Astrocyte of the cerebellum (primary cell): ENCODE data around the gene NEU2.
A peak's percentile ranks its signal among the peaks of the same experiment; 100 is the strongest.
"Not testable (repeated sequence)": the region's sequence is repeated elsewhere in the genome, so short reads cannot be mapped to it uniquely, and the experiment has no call there.

Source experiments
- DNase-seq: peaks from one replicate; pipeline ENCODE4 v3.0.0-alpha.2; 2011; ENCODE audit warnings: low read depth
- H3K4me3 ChIP-seq: 2 replicates; pipeline ENCODE4 v1.5.1; 2011; ENCODE audit warnings: mild to moderate bottlenecking, low read depth, low read length, moderate library complexity
- CTCF ChIP-seq: IDR thresholded peaks from 2 replicates; pipeline ENCODE4 v1.5.1; 2012; ENCODE audit warnings: low read length, low read depth, moderate library complexity, mild to moderate bottlenecking; ENCODE audit errors: missing control alignments
- in situ Hi-C: cut with HindIII; loops from 2 replicates; pipeline ENCODE4 v1.10.0; 2017; ENCODE audit warnings: low sequenced_read_pairs

The NEU2 gene

DNA sequence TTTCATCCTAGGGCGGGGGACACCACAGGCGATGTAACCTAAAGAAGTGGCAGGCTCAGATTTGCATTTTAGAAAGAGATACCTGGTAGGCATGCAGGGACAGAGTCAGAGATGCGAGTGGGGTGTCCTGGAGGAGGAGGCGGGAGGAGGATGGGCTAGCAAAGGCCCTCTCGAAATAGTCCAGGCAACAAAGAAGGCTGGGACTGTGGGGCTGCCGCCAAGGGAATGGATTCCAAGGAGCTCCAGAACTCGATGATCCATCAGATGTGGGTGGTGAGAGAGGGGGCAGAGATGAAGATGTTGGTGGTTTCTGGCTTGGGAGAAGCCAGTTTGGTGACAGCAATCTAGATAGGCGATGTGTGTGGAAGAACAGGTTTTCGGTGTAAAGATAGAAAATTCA is 15.2 kb downstream of the NEU2 start:
- no peak for DNase-seq
- no peak overlapping the region for H3K4me3 ChIP-seq
- in situ Hi-C loops: no loop called here
- TF ChIP-seq CTCF: no peak

DNA sequence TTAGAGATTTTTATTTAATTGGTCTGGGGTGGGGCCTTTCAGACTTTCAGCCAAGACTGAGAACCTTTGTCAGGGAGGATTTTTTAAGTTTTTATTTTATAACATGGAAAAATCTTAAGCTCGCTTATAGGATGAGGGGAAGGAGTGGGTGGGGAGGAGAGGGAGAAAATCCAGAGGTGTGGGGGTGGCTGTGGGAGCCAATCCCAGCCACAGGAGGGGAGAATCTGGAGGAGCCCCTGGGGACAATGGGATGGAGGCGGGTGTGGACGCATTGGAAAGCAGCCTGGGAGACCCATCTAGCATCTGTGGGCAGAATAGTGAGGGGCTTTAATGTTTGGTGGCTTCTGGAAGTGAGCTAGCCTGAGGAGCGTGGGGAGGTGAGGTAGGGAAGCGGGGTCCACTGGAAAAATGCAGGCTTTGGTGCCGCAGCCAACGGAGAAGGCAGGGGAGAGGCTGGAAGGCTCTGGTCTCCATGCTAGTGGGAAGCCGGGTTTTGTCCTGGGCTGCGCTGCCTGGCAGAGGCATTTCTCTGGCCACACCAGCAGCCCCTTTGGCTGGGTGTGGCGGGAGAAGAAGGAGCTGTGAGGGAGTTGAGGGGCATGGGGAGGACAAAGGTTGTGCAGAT is 16.2 kb downstream of the NEU2 start:
- in situ Hi-C loops: no loop called here
- no peak overlapping the region for H3K4me3 ChIP-seq
- DNase-seq: no peak
- no peak for TF ChIP-seq CTCF

GRCh38 chr2:233049194-233049761 is 16.8 kb downstream of the NEU2 start:
- DNase-seq: peak; percentile 26
- in situ Hi-C loops: no loop called here
- no peak for TF ChIP-seq CTCF
- no peak overlapping the region for H3K4me3 ChIP-seq

DNA sequence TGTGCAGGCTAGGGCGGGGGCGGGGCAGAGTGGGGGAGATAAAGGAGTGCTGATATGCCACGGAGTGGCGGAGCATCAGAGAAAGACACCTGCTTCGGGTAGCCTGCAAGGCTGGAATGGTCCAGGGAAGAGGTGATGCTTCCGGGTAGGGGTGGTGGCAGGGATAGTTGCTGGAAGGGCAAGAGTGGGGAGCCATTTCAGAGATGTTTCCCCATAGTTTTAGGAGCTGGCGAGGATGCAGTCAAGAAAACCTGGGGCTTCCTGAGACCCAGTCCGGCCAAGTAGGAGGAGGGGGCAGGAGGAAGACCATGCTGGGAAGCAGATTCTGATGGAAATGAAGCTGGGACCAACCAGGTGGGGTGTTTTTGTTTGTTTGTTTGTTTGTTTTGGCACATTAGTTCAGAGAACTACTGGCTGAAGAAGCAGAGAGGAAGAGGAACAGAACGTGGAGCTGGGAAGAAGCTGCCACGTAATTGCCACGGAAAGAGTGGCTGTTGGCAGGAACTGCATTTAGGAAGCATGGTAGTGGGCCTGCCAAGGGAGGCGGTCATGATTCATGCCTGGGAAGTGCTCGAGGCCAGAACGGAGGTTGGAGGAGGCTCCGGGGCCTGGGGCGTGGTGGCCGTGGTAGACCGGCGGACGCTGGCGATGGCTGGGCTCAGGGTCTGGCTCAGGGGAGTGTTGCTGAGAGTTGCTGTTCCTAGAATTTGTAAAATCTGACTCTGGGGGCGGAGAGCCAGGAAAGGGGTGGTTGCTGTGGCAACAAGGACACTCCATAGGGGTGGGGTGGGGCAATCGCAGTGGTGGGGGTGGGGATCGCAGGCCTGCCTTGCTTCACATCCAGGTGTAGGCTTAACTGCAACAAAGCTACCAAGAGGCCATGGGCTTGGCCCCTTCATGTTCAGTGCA is 19.0 kb downstream of the NEU2 start:
- no peak for TF ChIP-seq CTCF
- DNase-seq: peak; percentile 72
- in situ Hi-C loops: no loop called here
- no peak overlapping the region for H3K4me3 ChIP-seq

DNA sequence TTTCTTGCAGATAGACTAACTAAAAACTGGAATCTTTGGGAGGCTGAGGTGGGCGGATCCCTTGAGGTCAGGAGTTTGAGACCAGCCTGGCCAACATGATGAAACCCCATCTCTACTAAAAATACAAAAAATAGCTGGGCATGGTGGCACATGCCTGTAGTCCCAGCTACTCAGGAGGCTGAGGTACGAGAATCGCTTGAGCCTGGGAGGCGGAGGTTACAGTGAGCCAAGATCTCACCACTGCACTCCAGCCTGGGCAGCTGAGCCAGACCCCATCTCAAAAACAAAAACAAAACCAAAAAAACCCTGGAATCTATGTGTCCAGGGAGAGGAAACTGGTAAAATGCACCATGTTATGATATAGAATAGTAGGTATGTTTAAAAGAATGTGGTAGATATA is 20.0 kb downstream of the NEU2 start:
- in situ Hi-C loops, H3K4me3 ChIP-seq, DNase-seq: not testable (repeated sequence)

- peak; percentile 89 for TF ChIP-seq CTCF
- in situ Hi-C loops: no loop called here
- no peak overlapping the region for H3K4me3 ChIP-seq
- DNase-seq: no peak
These were observed 21.7 kb downstream of the NEU2 start for GRCh38 chr2:233053928-233054784.
